HEK293 (cell line): Measurements from ENCODE around the gene FLOT2.

Experiments used
- CTCF ChIA-PET: fragments of 350-600 bp; formaldehyde crosslinking; extraction: SDS; loops from one replicate; lab custom pipeline; 2021; ENCODE audit warnings: antibody characterized with exemption; lab: Yijun Ruan, JAX
- POLR2A ChIA-PET: fragments of 300-600 bp; formaldehyde crosslinking; extraction: SDS; loops from one replicate; lab custom pipeline; 2020; ENCODE audit warnings: antibody characterized with exemption, inconsistent platforms; lab: Yijun Ruan, JAX
- H3K27ac ChIP-seq: fragments of 200-500 bp; sonication (Bioruptor generic); 2 replicates; pipeline ENCODE4 v1.5.1; 2014; ENCODE audit warnings: low read depth, low read length, control low read depth, inconsistent platforms; ENCODE audit errors: extremely low read depth
- H3K36me3 ChIP-seq, 2 experiments: fragments of 200-500 bp in 1 of 2; sonication (Bioruptor generic) in 1 of 2; 1 replicate in 1 of 2; 2 replicates in 1 of 2; pipeline ENCODE4 v1.5.1; 2014 to 2017; ENCODE audit warnings: inconsistent platforms in 2 of 2, low read length in 2 of 2; ENCODE audit not compliant: control insufficient read depth in 2 of 2, insufficient read depth in 1 of 2
- H3K4me1 ChIP-seq: fragments of 200-500 bp; sonication (Bioruptor generic); 2 replicates; pipeline ENCODE4 v1.5.1; 2014; ENCODE audit warnings: mild to moderate bottlenecking, low read length, inconsistent platforms; ENCODE audit not compliant: control insufficient read depth, insufficient read depth
- H3K4me3 ChIP-seq: 2 replicates; pipeline ENCODE4 v1.5.1; 2011; ENCODE audit warnings: low read depth, mild to moderate bottlenecking, control low read depth, low read length, moderate library complexity
- H3K9me3 ChIP-seq: fragments of 200-500 bp; sonication (Bioruptor generic); 2 replicates; pipeline ENCODE4 v1.5.1; 2014; ENCODE audit warnings: low read depth, low read length, inconsistent platforms; ENCODE audit not compliant: control insufficient read depth, insufficient read depth
- GLIS1 ChIP-seq: fragments of 450-650 bp; formaldehyde crosslinking; IDR thresholded peaks from 2 replicates; pipeline ENCODE4 v1.5.1; 2016; ENCODE audit warnings: missing biosample characterization, missing genetic modification characterization
- TRIM28 ChIP-seq: IDR thresholded peaks from 2 replicates; pipeline ENCODE4 v1.6.1; 2011; ENCODE audit warnings: low read length, control low read depth, borderline replicate concordance
- ZNF132 ChIP-seq: fragments of 450-650 bp; formaldehyde crosslinking; IDR thresholded peaks from 2 replicates; pipeline ENCODE4 v1.5.1; 2017; ENCODE audit warnings: missing biosample characterization, missing genetic modification characterization, borderline replicate concordance
- ZNF302 ChIP-seq: fragments of 450-650 bp; formaldehyde crosslinking; IDR thresholded peaks from 2 replicates; pipeline ENCODE4 v1.5.1; 2016; ENCODE audit warnings: missing biosample characterization, missing genetic modification characterization, low read depth
- ZNF311 ChIP-seq: fragments of 450-650 bp; formaldehyde crosslinking; IDR thresholded peaks from 2 replicates; pipeline ENCODE4 v1.5.1; 2017; ENCODE audit warnings: missing biosample characterization, missing genetic modification characterization, borderline replicate concordance
- ZNF362 ChIP-seq: fragments of 450-650 bp; formaldehyde crosslinking; IDR thresholded peaks from 2 replicates; pipeline ENCODE4 v1.5.1; 2016; ENCODE audit warnings: missing biosample characterization, missing genetic modification characterization
- ZNF426 ChIP-seq: fragments of 450-650 bp; formaldehyde crosslinking; IDR thresholded peaks from 2 replicates; pipeline ENCODE4 v1.5.1; 2017; ENCODE audit warnings: missing biosample characterization, missing genetic modification characterization, mild to moderate bottlenecking, inconsistent platforms, moderate library complexity
- ZNF510 ChIP-seq: fragments of 450-650 bp; formaldehyde crosslinking; IDR thresholded peaks from 2 replicates; pipeline ENCODE4 v1.5.1; 2018; ENCODE audit warnings: mild to moderate bottlenecking, missing genetic modification characterization, missing biosample characterization; ENCODE audit not compliant: insufficient replicate concordance
- ZNF558 ChIP-seq: fragments of 450-650 bp; formaldehyde crosslinking; IDR thresholded peaks from 2 replicates; pipeline ENCODE4 v1.5.1; 2016; ENCODE audit warnings: missing biosample characterization, missing genetic modification characterization
- ZNF660 ChIP-seq: fragments of 450-650 bp; IDR thresholded peaks from 2 replicates; pipeline ENCODE4 v1.5.1; 2018; ENCODE audit warnings: missing biosample characterization, mild to moderate bottlenecking, missing genetic modification characterization
- ZNF777 ChIP-seq: fragments of 450-650 bp; formaldehyde crosslinking; IDR thresholded peaks from 2 replicates; pipeline ENCODE4 v1.5.1; 2017; ENCODE audit warnings: missing biosample characterization, missing genetic modification characterization, borderline replicate concordance
- TF ChIP-seq, protein P1 (sequence below): fragments of 450-650 bp; formaldehyde crosslinking; IDR thresholded peaks from 2 replicates; pipeline ENCODE4 v1.5.1; 2016; ENCODE audit warnings: missing biosample characterization, missing genetic modification characterization
- TF ChIP-seq, protein P2 (sequence below): fragments of 450-650 bp; formaldehyde crosslinking; IDR thresholded peaks from 2 replicates; pipeline ENCODE4 v1.5.1; 2017; ENCODE audit warnings: missing biosample characterization, missing genetic modification characterization
- TF ChIP-seq, protein P3 (sequence below): fragments of 450-650 bp; formaldehyde crosslinking; IDR thresholded peaks from 2 replicates; pipeline ENCODE4; 2016; ENCODE audit warnings: missing biosample characterization, missing genetic modification characterization
- TF ChIP-seq, protein P4 (sequence below): fragments of 450-650 bp; formaldehyde crosslinking; IDR thresholded peaks from 2 replicates; pipeline ENCODE4 v1.5.1; 2016; ENCODE audit warnings: missing biosample characterization, missing genetic modification characterization
- TF ChIP-seq, protein P5 (sequence below): fragments of 450-650 bp; formaldehyde crosslinking; IDR thresholded peaks from 2 replicates; pipeline ENCODE4 v1.5.1; 2016; ENCODE audit warnings: missing biosample characterization, missing genetic modification characterization

The FLOT2 gene

GRCh38 chr17:28857905-28858800, 39.4 kb downstream of the FLOT2 start:
- no peak for TF ChIP-seq ZNF132 (tag by site-specific recombination)
- no peak for TF ChIP-seq ZNF362
- no peak for TF ChIP-seq ZNF311
- TF ChIP-seq, protein P1, sequence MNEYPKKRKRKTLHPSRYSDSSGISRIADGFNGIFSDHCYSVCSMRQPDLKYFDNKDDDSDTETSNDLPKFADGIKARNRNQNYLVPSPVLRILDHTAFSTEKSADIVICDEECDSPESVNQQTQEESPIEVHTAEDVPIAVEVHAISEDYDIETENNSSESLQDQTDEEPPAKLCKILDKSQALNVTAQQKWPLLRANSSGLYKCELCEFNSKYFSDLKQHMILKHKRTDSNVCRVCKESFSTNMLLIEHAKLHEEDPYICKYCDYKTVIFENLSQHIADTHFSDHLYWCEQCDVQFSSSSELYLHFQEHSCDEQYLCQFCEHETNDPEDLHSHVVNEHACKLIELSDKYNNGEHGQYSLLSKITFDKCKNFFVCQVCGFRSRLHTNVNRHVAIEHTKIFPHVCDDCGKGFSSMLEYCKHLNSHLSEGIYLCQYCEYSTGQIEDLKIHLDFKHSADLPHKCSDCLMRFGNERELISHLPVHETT (tag by site-specific recombination), result no peak
- TF ChIP-seq ZNF660 (tag by site-specific recombination), result no peak
- no peak for TF ChIP-seq TRIM28
- no peak for TF ChIP-seq ZNF302 (tag by site-specific recombination)
- TF ChIP-seq, protein P2, sequence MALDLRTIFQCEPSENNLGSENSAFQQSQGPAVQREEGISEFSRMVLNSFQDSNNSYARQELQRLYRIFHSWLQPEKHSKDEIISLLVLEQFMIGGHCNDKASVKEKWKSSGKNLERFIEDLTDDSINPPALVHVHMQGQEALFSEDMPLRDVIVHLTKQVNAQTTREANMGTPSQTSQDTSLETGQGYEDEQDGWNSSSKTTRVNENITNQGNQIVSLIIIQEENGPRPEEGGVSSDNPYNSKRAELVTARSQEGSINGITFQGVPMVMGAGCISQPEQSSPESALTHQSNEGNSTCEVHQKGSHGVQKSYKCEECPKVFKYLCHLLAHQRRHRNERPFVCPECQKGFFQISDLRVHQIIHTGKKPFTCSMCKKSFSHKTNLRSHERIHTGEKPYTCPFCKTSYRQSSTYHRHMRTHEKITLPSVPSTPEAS (tag by site-specific recombination), result no peak
- TF ChIP-seq ZNF777 (tag by site-specific recombination), result no peak
- no peak for TF ChIP-seq ZNF558 (tag by site-specific recombination)
- TF ChIP-seq, protein P3, sequence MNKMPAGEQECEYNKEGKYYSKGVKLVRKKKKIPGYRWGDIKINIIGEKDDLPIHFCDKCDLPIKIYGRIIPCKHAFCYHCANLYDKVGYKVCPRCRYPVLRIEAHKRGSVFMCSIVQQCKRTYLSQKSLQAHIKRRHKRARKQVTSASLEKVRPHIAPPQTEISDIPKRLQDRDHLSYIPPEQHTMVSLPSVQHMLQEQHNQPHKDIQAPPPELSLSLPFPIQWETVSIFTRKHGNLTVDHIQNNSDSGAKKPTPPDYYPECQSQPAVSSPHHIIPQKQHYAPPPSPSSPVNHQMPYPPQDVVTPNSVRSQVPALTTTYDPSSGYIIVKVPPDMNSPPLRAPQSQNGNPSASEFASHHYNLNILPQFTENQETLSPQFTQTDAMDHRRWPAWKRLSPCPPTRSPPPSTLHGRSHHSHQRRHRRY, result no peak
- TF ChIP-seq, protein P4, sequence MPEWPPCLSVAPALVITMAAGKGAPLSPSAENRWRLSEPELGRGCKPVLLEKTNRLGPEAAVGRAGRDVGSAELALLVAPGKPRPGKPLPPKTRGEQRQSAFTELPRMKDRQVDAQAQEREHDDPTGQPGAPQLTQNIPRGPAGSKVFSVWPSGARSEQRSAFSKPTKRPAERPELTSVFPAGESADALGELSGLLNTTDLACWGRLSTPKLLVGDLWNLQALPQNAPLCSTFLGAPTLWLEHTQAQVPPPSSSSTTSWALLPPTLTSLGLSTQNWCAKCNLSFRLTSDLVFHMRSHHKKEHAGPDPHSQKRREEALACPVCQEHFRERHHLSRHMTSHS (tag by site-specific recombination), result no peak
- no peak for TF ChIP-seq GLIS1
- no peak for TF ChIP-seq ZNF426
- TF ChIP-seq ZNF510 (tag by site-specific recombination), result no peak
- TF ChIP-seq, protein P5, sequence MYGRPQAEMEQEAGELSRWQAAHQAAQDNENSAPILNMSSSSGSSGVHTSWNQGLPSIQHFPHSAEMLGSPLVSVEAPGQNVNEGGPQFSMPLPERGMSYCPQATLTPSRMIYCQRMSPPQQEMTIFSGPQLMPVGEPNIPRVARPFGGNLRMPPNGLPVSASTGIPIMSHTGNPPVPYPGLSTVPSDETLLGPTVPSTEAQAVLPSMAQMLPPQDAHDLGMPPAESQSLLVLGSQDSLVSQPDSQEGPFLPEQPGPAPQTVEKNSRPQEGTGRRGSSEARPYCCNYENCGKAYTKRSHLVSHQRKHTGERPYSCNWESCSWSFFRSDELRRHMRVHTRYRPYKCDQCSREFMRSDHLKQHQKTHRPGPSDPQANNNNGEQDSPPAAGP (tag by site-specific recombination), result no peak
- H3K27ac ChIP-seq, result no peak overlapping the region
- peaks cover 4% of the 10 kb centered on the region; the same call in 1 of the 2 replicates for H3K4me1 ChIP-seq
- CTCF ChIA-PET, result interaction anchor here (0.6 to 3.1 kb wide), 7 partner anchors 10 to 131 kb away, joined by 3 to 23 read pairs (median 3); partner anchors contain the start of genes DHRS13 and TLCD1
- peaks cover 21 to 49% of the 10 kb centered on the region in 2 experiments for H3K36me3 ChIP-seq
- POLR2A ChIA-PET, result interaction anchor here (0.6 to 1.5 kb wide), 4 partner anchors 30 to 138 kb away, joined by 3 to 5 read pairs (median 4); partner anchors contain the start of gene RPL23A
- H3K9me3 ChIP-seq, result no peaks in the 10 kb centered on the region
- no peak overlapping the region for H3K4me3 ChIP-seq
